ENCODE results near the gene OR10J1. TPM values are rescaled to one million over a fixed set of nuclear protein-coding genes. Genes with fewer than 3 reads are reported as not detected.

OR10J1 gene
- total RNA-seq, 1 donor from 2014 or later, result not detected

Other genes starting within 250 kb of the OR10J1 start
- 146 TPM for gene ACKR1, start 234.8 kb upstream of the OR10J1 start, total RNA-seq
- gene FCER1A, start 137.4 kb upstream of the OR10J1 start, total RNA-seq, result 13.3 TPM
- not detected for gene OR10J4, start 7.5 kb upstream of the OR10J1 start, total RNA-seq
- gene OR10J5, start 96.3 kb downstream of the OR10J1 start, total RNA-seq, result not detected
- gene APCS, start 148.1 kb downstream of the OR10J1 start, total RNA-seq, result not detected

Data from upper lobe of right lung (tissue), 1 donor.